ENCODE results near the gene SYTL2. TPM values are rescaled to one million over a fixed set of nuclear protein-coding genes. Genes with fewer than 3 reads are reported as not detected.

SYTL2 gene
- total and polyA plus RNA-seq, 9 donors: 4.2 to 26.1 (median 8.2) TPM

- Histone ChIP-seq H3K27ac (no peak overlapping the region), H3K4me1 (ENCODE audit: insufficient read depth) (no peaks in the 10 kb centered on the region), H3K27me3 (no peaks in the 10 kb centered on the region), H3K36me3 (no peaks in the 10 kb centered on the region), H3K9me3 (no peaks in the 10 kb centered on the region), H3K4me3 (no peak overlapping the region)
- 45 to 63% (median 47%) methylated on average over 5 of the region's 5 CpGs for WGBS, 3 donors
- intact Hi-C loops (cut with DNase I): no loop called here
- TF ChIP-seq CTCF (IDR thresholded peaks at IDR 0.05): no peak
- no peak for TF ChIP-seq POLR2A (IDR thresholded peaks at IDR 0.05)
- no peak for TF ChIP-seq EP300 (IDR thresholded peaks at IDR 0.05)
- no peak for DNase-seq
Observed at GRCh38 chr11:85735876-85736460, 75.0 kb downstream of the SYTL2 start.

- DNase-seq: no peak
- Histone ChIP-seq H3K27ac (no peak overlapping the region), H3K4me1 (ENCODE audit: insufficient read depth) (no peaks in the 10 kb centered on the region), H3K27me3 (no peaks in the 10 kb centered on the region), H3K36me3 (no peaks in the 10 kb centered on the region), H3K9me3 (no peaks in the 10 kb centered on the region), H3K4me3 (no peak overlapping the region)
- TF ChIP-seq EP300 (IDR thresholded peaks at IDR 0.05): no peak
- no peak for TF ChIP-seq CTCF (IDR thresholded peaks at IDR 0.05)
- no peak for TF ChIP-seq POLR2A (IDR thresholded peaks at IDR 0.05)
- intact Hi-C loops (cut with DNase I): no loop called here
Observed at GRCh38 chr11:85732965-85733364, 78.0 kb downstream of the SYTL2 start.

GRCh38 chr11:85726381-85726780 lies 84.6 kb downstream of the SYTL2 start:
- TF ChIP-seq CTCF (IDR thresholded peaks at IDR 0.05): no peak
- no peak for TF ChIP-seq POLR2A (IDR thresholded peaks at IDR 0.05)
- TF ChIP-seq EP300 (IDR thresholded peaks at IDR 0.05): no peak
- no peaks in the 10 kb centered on the region for H3K9me3 ChIP-seq
- no peak overlapping the region for H3K4me3 ChIP-seq
- no peak for DNase-seq
- H3K36me3 ChIP-seq: no peaks in the 10 kb centered on the region
- no peak overlapping the region for H3K27ac ChIP-seq
- 88 to 92% (median 88%) methylated on average over 3 of the region's 3 CpGs for WGBS, 3 donors
- intact Hi-C loops (cut with DNase I): no loop called here
- no peaks in the 10 kb centered on the region for H3K4me1 ChIP-seq (ENCODE audit: insufficient read depth)
- H3K27me3 ChIP-seq: no peaks in the 10 kb centered on the region

DNA sequence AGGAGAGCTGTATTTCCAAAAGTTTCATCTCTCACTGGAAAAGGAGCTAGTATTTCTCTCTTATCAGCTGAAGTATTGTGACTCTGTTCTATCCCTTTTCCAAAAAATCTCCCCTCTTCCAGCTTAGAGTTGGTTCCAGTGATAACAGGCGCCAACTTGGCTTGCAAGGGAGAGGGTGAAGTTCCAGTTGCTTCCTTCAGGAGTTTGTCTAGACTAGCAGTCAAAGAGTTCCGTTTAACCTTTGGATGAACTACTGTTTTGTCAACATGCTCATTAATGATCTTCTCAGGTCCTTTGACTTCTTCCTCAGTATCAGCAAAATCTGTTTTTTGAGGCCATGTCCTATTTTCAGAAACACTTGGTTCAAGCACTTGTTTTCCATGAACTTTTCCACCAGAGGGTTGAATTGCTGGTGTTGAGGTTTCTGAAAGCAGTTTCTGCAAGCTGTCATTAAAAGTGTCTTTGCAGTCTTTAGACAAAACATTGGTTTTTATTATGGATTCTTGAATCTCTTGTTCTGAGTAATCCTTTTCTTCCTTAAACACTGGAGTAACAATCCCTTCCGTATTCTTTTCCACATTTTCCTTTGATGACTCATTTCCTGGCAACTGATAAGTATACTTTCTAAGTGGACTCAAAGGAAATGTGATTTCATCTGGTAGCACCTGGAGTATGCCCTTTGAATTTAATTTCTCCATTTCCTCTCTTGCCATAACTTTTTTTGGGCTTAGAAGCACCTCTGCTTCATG lies 85.3 kb downstream of the SYTL2 start:
- Histone ChIP-seq H3K27ac (no peak overlapping the region), H3K4me1 (ENCODE audit: insufficient read depth) (no peaks in the 10 kb centered on the region), H3K9me3 (no peaks in the 10 kb centered on the region), H3K36me3 (no peaks in the 10 kb centered on the region), H3K4me3 (no peak overlapping the region), H3K27me3 (no peaks in the 10 kb centered on the region)
- TF ChIP-seq CTCF (IDR thresholded peaks at IDR 0.05) (no peak), EP300 (IDR thresholded peaks at IDR 0.05) (no peak), POLR2A (IDR thresholded peaks at IDR 0.05) (no peak)
- DNase-seq: no peak
- intact Hi-C loops (cut with DNase I): no loop called here
- 21 to 50% (median 33%) methylated on average over 3 of the region's 3 CpGs for WGBS, 3 donors

Data from ovary (tissue), 9 donors.